B cell (primary cell): ENCODE data around the gene CDC20B. TPM values are rescaled to one million over a fixed set of nuclear protein-coding genes. Genes with fewer than 3 reads are reported as not detected.

Experiments
- ATAC-seq: fragments of 200-7000 bp; cut with Tn5 transposase; one replicate; pipeline ENCODE4 v1.10.0; 2021; ENCODE audit warnings: low read depth, mild to moderate bottlenecking, moderate number of reproducible peaks, moderate library complexity
- CTCF ChIA-PET: fragments of 350-600 bp; sonication (Branson Sonifier 250); formaldehyde crosslinking; loops from one replicate; lab custom pipeline; 2021; ENCODE audit warnings: antibody characterized with exemption, inconsistent platforms; lab: Charles Lee
- POLR2A ChIA-PET: fragments of 350-600 bp; sonication (Branson Sonifier 250); formaldehyde crosslinking; loops from one replicate; lab custom pipeline; 2021; ENCODE audit warnings: antibody characterized with exemption; lab: Charles Lee
- DNase-seq: peaks from one replicate; pipeline ENCODE4 v3.0.0; 2013
- H2AFZ ChIP-seq: 2 replicates; pipeline ENCODE4 v1.6.1; 2012; ENCODE audit warnings: mild to moderate bottlenecking, low read depth, low read length; ENCODE audit not compliant: insufficient read depth, poor library complexity, severe bottlenecking
- H3K27ac ChIP-seq, 2 donors: 1 replicate in 1 of 2; 2 replicates in 1 of 2; pipeline ENCODE4 v1.5.1; 2012 to 2013; ENCODE audit warnings: low read length in 2 of 2, mild to moderate bottlenecking in 2 of 2, moderate library complexity in 1 of 2
- H3K27me3 ChIP-seq, 4 experiments: fragments of 200-600 bp in 1 of 4; sonication (generic) in 1 of 4; replicated peaks in 1 of 4; 1 replicate in 2 of 4; 2 replicates in 2 of 4; pipeline versions ENCODE4 v1.6.1 to v1.7.0; 2013 to 2016; ENCODE audit warnings: low read length in 3 of 4, mild to moderate bottlenecking in 2 of 4, mixed read lengths in 1 of 4, moderate library complexity in 1 of 4; ENCODE audit not compliant: insufficient read depth in 4 of 4, control insufficient read depth in 3 of 4; ENCODE audit errors: control extremely low read depth in 1 of 4
- H3K36me3 ChIP-seq, 2 experiments: replicated peaks in 1 of 2; 1 replicate in 1 of 2; 2 replicates in 1 of 2; pipeline versions ENCODE4 v1.6.1 to v1.7.1; 2013; ENCODE audit warnings: low read length in 1 of 2; ENCODE audit not compliant: insufficient read depth in 2 of 2, control insufficient read depth in 1 of 2; ENCODE audit errors: control extremely low read depth in 1 of 2, extremely low read depth in 1 of 2
- H3K4me1 ChIP-seq, 2 donors: fragments of 200-600 bp in 1 of 2; sonication (generic) in 1 of 2; 1 replicate in 1 of 2; 2 replicates in 1 of 2; pipeline versions ENCODE4 v1.5.1 to v1.6.1; 2013 to 2017; ENCODE audit warnings: low read length in 2 of 2; ENCODE audit not compliant: control insufficient read depth in 2 of 2, insufficient read depth in 2 of 2
- H3K4me2 ChIP-seq: replicated peaks from 2 replicates; pipeline ENCODE3; 2012; ENCODE audit warnings: mild to moderate bottlenecking, low read depth, low read length; ENCODE audit not compliant: poor library complexity, severe bottlenecking
- H3K4me3 ChIP-seq, 5 experiments: fragments of 200-600 bp in 1 of 5; sonication (generic) in 1 of 5; 1 replicate in 3 of 5; 2 replicates in 2 of 5; pipeline versions ENCODE4 v1.5.1 to v1.7.0; 2011 to 2016; ENCODE audit warnings: low read length in 4 of 5, mild to moderate bottlenecking in 4 of 5, low read depth in 2 of 5, control low read depth in 1 of 5, moderate library complexity in 1 of 5; ENCODE audit not compliant: insufficient read depth in 1 of 5; ENCODE audit errors: control extremely low read depth in 1 of 5, extremely low read depth in 1 of 5
- H3K79me2 ChIP-seq: fragments of 200-600 bp; sonication (generic); one replicate; pipeline ENCODE4 v1.6.0; 2016; ENCODE audit warnings: low read length; ENCODE audit not compliant: control insufficient read depth, insufficient read depth
- H3K9ac ChIP-seq: fragments of 200-600 bp; sonication (generic); 2 replicates; pipeline ENCODE4 v1.6.1; 2017; ENCODE audit warnings: mild to moderate bottlenecking, low read length, moderate library complexity
- H3K9me3 ChIP-seq, 3 donors: one replicate each; pipeline versions ENCODE4 v1.6.1 to v1.7.1; 2013; ENCODE audit warnings: low read length in 2 of 3; ENCODE audit not compliant: control insufficient read depth in 2 of 3, insufficient read depth in 1 of 3; ENCODE audit errors: control extremely low read depth in 1 of 3
- H4K20me1 ChIP-seq: 2 replicates; pipeline ENCODE4 v1.6.0; 2012; ENCODE audit warnings: mild to moderate bottlenecking, low read length; ENCODE audit not compliant: insufficient read depth, control insufficient read depth, poor library complexity, severe bottlenecking
- H3K27ac Mint-ChIP-seq: one replicate; pipeline ENCODE4 v1.8.0; 2021; ENCODE audit warnings: mixed read lengths
- H3K27me3 Mint-ChIP-seq: one replicate; pipeline ENCODE4 v1.8.0; 2021; ENCODE audit warnings: mixed read lengths
- H3K4me1 Mint-ChIP-seq: one replicate; pipeline ENCODE4 v1.8.0; 2021; ENCODE audit warnings: mixed read lengths
- H3K4me3 Mint-ChIP-seq: one replicate; pipeline ENCODE4 v1.8.0; 2021; ENCODE audit warnings: mixed read lengths
- H3K9me3 Mint-ChIP-seq: one replicate; pipeline ENCODE4 v1.8.0; 2022; ENCODE audit warnings: mixed read lengths; ENCODE audit not compliant: insufficient read depth
- CTCF ChIP-seq: fragments of 200-600 bp; IDR thresholded peaks from one replicate; pipeline ENCODE4 v1.8.0; 2022; ENCODE audit warnings: antibody characterized with exemption, mild to moderate bottlenecking
- EZH2 ChIP-seq: IDR thresholded peaks from 2 replicates; pipeline ENCODE4 v1.6.1; 2012; ENCODE audit warnings: borderline replicate concordance, low read depth, mild to moderate bottlenecking, moderate library complexity, low read length; ENCODE audit not compliant: insufficient read depth, poor library complexity, severe bottlenecking
- WGBS: methylation state at CpG from one replicate; pipeline ENCODE4 v1.1.5; 2013; ENCODE audit warnings: missing lambda C conversion rate; ENCODE audit not compliant: insufficient coverage; 5-methylcytosine and 5-hydroxymethylcytosine counted together
- intact Hi-C: fragments of 100-400 bp; cut with micrococcal nuclease; formaldehyde crosslinking; loops from one replicate; pipeline ENCODE4 v1.10.0; 2022
- polyA plus RNA-seq: library from polyadenylated mRNA; depleted of rRNA; stranded (reverse); fragments of >200 nt; gene quantifications from 2 replicates; pipeline ENCODE4 v1.2.3, GENCODE V29; 2012
- total RNA-seq, 2 donors: library from RNA; stranded (reverse); fragments of 120-200 nt in 1 of 2; gene quantifications; 1 replicate in 1 of 2; 2 replicates in 1 of 2; pipeline versions ENCODE4 v1.2.3 to v1.2.4, GENCODE V29; 2013 to 2022

Gene CDC20B
- total and polyA plus RNA-seq, 2 donors (not counting 1 experiment from before 2014, with no cell fraction given): 0.09 TPM; not detected in 1

DNA sequence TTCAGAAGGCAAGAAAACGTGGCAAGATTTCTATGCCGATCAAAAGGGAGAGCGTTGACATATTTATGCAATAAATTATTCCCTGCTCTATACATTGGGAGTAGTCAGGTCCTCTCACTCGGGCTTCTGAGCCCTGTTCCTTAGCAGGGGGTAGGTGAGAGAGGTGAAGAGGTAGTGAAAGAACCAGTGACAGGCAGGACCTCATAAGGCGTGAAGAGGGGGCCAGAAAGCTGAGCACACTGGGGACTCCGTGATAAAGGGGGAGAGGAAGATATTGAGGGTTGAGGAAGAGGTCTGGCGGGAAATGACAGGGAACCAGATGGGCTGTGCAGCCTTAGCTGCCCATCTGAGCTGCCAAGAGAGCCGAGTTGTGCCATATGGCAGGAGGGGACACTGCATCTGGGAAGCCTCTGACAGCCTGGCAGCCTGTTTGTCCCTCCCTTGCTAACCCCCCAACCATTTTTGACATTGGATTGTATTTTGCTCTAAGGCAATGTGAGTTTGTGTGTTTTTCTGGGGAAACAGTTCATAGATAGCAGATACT, 782 bp upstream of the CDC20B start:
- peaks cover 33 to 37% of the 10 kb centered on the region in 2 donors for H3K4me1 ChIP-seq
- intact Hi-C loops: loop anchor here (1.0 to 5.0 kb wide), 6 partner anchors 59 to 1027 kb away; partner anchors contain the start of genes ARL15, CCNO, DHX29 and IL6ST
- H3K27ac ChIP-seq: no peak overlapping the region
- H3K27me3 ChIP-seq: peaks cover 3 to 57% (median 51%) of the 10 kb centered on the region in 4 experiments
- H3K9me3 ChIP-seq: peaks cover 0 to 12% (median 5%) of the 10 kb centered on the region in 3 donors
- H2AFZ ChIP-seq: peak overlapping the region; percentile 69
- peaks cover 55% of the 10 kb centered on the region for H3K27me3 Mint-ChIP-seq
- no peaks in the 10 kb centered on the region for H3K79me2 ChIP-seq
- peak overlapping the region; percentile 32 for H3K27ac Mint-ChIP-seq
- H3K4me3 ChIP-seq: peak overlapping the region; percentile 38 to 73 (median 57)
- H3K4me3 Mint-ChIP-seq: peak overlapping the region; percentile 90
- TF ChIP-seq EZH2 (no peak), CTCF (no peak)
- H3K4me1 Mint-ChIP-seq: peaks cover 34% of the 10 kb centered on the region
- H3K9ac ChIP-seq: peak overlapping the region; percentile 75
- 6% methylated on average over 5 of the region's 8 CpGs for WGBS
- H3K4me2 ChIP-seq: peak overlapping the region; percentile 99
- POLR2A ChIA-PET: interaction anchor here (0.6 kb wide), 1 partner anchor 862 kb away, joined by 4 read pairs; no protein-coding TSS in a partner anchor
- no peak for DNase-seq
- no peaks in the 10 kb centered on the region for H4K20me1 ChIP-seq
- ATAC-seq: no peak
- H3K36me3 ChIP-seq: no peaks in the 10 kb centered on the region
- H3K9me3 Mint-ChIP-seq: peaks cover 2% of the 10 kb centered on the region
- CTCF ChIA-PET: interaction anchor here (1.0 to 1.3 kb wide), 2 partner anchors 59 to 521 kb away, joined by 4 to 5 read pairs; partner anchors contain the start of gene CCNO
